G401.6 (cell line): ENCODE measurements around the gene CD37.
"Not testable (repeated sequence)": the region's sequence is repeated elsewhere in the genome, so short reads cannot be mapped to it uniquely, and the experiment has no call there.

Experiments used
- FAIRE-seq: peaks from 2 replicates; lab custom pipeline; 2012; peaks lifted over from hg19 to GRCh38; lab: Jason Lieb, UNC

The CD37 gene

DNA sequence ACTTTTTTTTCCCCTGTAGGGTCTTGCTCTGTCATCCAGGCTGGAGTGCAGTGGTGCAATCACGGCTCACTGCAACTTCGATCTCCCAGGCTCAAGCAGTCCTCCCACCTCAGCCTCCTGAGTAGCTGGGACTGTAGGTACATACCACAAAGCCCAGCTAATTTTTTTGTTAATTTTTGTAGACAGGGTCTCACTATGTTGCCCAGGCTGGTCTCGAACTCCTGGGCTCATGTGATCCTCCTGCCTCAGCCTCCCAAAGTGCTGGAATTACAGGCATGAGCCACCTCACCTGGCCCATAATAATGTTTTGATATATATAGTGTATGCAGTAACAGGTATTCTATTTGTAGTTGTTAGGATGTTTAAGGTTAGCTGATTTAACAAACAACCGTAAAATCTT lies 4.0 kb upstream of the CD37 start:
- not testable (repeated sequence) for FAIRE-seq

DNA sequence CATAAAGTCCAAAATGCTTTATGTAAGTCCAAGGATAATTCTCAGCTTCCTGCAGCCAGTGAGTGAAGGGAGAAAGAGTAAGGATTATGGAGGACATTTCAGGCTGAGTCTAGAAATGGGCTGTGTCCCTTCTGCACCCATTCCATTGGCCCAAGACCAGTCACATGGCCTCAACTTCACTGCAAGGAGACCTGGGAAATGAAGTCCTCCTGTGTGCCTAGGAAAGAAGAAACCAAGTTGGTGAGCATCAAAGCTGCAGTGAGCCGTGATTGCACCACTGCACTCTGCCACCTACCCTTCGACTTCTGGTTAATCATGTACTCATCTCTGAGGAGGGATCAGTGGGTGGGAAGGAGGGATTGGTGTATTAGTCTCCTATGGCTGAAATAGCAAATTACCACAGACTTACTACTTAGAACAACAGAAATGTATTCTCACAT lies 3.6 kb upstream of the CD37 start:
- peak; percentile 53 for FAIRE-seq

DNA sequence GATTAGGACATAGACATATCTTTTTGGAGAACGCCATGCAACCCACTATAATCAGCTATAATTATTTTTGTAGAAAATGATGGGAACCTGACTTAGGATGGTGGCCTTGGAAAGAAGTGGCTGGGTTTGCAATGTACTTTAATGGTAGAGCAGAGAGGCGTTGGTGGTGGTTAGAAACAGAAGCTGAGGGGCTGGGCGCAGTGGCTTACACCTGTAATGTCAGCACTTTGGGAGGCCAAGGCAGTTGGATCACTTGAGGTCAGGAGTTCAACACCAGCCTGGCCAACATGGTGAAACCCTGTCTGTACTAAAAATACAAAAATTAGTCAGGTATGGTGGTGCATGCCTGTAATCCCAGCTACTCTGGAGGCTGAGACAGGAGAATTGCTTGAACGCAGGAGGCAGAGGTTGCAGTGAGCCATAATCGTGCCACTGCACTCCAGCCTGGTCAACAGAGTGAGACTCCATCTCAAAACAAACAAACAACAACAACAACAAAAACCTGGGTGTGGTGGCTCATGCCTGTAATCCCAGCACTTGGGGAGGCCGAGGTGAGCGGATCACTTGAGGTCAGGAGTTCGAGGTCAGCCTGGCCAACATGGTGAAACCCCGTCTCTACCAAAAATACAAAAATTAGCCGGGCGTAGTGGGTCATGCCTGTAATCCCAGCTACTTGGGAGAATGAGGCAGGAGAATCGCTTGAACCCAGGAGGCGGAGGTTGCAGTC lies 2.4 kb upstream of the CD37 start:
- not testable (repeated sequence) for FAIRE-seq

DNA sequence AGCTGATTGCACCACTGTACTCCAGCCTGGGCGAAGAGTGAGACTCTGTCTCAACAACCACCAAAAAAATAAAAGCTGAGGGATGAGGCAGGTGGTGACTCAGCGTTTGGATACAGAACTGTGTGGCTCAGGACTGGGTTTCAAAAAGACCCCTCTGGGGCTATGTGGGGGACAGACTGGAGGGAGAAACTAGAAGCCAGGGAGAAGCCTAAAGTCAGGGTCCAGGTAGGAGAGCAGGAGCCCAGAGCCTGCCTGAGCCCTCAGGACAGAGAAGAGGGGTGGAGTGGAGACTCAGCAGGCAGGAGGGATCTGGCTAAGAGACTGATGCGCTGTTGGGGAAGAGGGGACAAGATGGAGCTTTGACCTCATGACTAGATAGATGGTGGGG lies 1.8 kb upstream of the CD37 start:
- FAIRE-seq, result no peak

DNA sequence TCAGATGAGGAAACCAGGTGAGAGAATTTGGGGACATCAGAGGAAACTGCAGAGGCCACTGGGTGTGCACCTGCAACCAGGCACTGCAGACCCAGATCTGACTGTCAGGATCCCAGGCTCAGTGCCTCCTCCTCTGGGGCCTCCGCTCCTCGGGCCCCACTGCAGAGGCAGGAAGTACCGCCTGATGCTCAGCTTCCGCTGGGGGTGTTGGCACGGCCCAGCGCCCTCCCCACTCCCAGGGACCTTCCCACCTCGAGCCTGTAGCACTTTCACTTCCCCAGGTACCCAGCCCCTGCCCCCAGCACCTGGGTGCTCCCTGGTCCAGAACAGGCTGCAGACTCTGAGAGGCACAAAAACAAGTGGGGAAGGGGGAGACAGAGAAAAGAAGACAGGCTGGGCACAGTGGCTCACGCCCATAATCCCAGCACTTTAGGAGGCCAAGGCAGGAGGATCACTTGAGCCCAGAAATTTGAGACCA lies 1.4 kb upstream of the CD37 start:
- no peak for FAIRE-seq

DNA sequence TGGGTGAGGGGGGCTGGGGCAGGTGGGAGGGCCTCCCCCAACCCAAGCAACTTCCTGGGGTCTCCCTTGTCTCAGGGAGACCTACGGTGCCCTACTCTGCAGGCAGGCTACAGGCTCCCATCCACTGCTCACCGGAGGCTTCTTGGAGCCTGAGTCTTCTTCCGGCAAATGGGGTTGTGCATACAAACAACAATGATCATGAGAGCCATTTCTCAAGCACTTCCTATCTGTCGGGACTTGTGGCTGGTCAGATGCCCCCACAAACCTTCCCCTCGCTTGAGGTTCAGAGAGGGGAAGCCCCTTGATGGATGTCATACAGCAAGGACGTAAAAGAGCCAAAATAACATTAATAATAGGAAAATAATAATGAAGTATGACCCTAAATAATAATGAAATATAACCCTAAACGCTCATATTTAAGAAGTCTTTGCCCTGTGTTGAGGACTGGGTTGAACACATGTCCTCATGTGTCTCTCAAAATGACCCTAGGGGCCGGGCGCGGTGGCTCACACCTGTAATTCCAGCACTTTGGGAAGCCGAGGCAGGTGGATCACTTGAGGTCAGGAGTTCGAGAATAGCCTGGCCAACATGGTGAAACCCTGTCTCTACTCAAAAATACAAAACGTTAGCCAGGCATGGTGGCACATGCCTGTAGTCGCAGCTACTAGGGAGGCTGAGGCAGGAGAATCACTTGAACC lies 727 bp downstream of the CD37 start:
- no peak for FAIRE-seq

DNA sequence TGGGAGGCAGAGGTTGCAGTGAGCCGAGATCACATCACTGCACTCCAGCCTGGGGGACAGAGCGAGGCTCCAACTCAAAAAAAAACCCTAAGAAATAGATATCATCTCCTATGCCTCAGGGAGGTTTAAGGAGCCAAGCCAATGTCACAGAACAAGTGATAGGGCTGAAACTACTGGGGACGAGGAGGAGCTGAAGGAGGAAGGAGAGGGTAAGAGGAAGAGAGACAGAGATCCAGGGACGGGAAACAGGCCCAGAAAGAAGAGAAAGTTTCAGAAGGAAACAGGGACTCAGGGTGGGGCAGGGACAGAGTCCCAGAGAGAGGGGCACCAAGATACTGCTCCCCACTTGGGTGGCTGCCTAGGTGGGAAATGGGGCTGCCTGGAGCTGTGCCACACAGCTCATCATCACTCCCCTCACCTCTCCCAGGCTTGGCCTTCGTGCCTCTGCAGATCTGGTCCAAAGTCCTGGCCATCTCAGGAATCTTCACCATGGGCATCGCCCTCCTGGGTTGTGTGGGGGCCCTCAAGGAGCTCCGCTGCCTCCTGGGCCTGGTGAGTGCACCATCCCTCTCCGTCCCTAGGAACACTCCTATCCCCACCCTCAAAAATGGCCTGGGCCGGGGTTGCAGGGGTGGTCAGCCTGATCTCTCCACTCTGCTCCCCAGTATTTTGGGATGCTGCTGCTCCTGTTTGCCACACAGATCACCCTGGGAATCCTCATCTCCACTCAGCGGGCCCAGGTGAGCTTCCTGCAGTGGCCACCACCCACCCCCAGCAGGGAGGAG lies 1.5 kb downstream of the CD37 start:
- FAIRE-seq, result no peak

DNA sequence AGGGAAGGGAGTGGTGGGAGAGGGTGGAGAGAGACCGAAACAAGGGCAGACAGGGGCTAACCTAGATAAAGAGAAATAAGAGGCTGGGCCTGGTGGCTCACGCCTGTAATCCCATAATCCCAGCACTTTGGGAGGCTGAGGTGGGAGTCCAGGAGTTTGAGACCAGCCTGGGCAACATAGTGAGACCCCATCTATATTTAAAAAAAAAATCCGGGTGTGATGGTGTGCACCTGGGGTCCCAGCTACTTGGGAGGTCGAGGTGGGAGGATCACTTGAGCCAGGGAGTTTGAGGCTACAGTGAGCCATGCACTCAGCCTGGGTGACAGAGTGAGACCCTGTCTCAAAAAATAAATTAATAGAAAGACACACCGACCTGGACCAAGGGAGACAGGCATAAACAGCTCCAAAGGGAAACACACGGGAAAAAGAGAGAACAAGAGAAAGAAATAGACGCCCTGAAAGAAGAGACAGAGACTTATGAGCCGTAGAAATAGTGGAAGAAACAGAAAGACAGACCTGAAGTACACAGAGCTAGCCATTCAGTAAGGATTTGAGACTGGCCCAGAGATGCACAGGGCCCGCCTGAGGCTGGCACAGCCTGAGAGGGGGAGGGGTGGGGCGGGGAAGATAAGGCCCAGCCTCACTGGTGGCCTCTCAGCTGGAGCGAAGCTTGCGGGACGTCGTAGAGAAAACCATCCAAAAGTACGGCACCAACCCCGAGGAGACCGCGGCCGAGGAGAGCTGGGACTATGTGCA lies 2.2 kb downstream of the CD37 start:
- no peak for FAIRE-seq

DNA sequence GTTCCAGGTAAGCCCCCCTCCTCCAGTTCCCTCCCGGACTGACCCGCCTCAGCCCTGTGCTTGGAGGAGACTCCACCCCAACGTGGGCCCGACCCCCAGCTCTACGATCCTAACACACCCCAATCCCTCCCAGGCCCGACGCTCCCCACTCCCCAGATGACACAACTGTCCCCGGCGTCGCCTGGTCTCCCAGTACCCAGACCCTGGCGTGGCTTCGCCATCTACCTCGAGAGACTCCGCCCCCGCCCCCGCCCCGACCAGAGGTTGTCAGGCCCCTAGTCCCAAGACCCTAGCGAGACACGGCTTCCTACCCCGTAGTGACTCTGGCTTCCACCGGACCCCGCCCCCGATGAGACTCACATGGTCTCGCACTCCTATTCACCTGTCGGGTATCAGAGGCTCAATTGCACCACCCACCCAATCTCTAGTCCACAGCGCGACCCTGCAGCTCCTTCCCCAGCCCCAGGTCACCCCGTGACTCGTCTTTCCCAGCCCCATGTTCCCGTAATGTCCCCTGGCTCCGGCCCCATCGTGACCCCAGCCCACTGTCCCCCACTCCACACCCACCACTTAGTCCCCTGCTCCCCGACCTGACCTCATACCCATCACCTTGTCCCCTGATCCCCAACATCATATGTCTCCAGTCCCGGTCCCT lies 2.9 kb downstream of the CD37 start:
- FAIRE-seq, result no peak

DNA sequence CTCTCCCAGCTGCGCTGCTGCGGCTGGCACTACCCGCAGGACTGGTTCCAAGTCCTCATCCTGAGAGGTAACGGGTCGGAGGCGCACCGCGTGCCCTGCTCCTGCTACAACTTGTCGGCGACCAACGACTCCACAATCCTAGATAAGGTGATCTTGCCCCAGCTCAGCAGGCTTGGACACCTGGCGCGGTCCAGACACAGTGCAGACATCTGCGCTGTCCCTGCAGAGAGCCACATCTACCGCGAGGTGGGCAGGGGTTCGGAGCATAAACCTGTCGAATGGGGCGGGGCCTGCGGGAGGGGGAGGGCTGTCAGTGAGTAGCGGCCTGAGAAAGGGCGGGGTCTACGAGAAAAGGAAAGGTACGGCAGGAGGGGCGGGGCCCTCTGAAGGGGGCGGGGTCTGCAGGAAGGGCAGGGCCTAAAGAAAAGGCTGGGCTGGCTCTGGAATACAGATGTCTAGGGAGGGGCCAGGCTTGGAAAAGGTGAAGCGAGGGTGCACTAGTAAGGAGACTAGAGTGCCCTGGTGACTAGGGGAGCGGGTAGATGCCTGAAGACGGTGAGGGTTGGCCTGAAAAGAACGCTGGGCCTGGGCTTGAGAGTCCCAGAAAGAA lies 3.6 kb downstream of the CD37 start:
- FAIRE-seq, result no peak

DNA sequence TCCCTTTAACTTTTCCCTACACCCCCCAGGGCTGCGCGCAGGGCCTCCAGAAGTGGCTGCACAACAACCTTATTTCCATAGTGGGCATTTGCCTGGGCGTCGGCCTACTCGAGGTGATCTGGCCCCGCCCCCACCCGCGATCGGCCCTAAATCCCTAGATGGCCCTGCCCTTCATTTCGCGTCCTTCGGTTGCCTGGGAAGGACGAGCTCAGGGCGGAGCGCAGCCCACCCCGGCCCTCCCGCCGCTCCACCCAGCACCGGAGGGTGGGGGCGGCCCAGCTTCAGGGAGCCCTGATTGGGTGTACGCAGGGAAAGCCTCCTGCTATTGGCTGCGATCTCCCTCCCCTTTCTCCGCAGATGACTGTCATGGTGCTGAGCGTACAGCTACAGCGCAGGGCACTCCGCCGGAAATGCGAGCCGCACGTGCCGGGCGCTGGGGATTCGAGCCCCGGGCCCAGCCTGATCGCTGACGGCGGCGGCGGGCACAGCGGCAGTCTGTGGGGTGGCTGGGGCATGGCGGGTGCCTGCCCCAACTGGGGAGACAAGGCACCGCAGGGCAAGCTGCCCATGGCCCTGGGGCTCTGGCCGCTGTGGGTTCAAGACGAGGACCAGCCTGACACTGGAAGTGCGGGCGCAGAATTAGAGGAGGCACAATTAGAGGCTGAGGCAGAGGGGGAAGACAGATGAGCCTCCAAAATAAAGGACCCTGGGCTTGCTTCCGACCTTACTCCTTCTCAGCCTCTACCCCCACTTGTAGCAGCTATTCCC lies 4.3 kb downstream of the CD37 start:
- no peak for FAIRE-seq

DNA sequence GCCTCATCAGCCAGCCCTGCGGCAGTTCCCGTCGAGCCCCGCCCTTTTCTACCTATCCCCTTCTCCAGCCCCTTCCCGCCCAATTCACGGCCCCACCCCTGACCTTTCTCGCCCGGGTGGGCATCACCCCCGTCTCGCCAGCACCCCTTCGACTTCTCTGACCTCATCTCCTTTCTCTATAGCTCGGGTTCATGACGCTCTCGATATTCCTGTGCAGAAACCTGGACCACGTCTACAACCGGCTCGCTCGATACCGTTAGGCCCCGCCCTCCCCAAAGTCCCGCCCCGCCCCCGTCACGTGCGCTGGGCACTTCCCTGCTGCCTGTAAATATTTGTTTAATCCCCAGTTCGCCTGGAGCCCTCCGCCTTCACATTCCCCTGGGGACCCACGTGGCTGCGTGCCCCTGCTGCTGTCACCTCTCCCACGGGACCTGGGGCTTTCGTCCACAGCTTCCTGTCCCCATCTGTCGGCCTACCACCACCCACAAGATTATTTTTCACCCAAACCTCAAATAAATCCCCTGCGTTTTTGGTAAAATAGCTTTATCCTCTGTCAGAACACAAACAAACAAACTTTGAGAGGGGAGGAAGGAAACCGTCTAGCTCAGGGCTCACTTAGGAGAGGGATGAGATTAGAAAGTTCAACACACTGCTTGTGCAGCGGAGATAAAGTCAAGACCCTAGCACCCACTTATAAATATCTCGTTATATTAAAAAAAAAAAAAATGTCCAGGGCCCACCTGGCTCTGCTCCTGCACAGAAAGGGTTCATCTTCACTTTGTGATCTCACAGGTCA lies 5.1 kb downstream of the CD37 start:
- no peak for FAIRE-seq

DNA sequence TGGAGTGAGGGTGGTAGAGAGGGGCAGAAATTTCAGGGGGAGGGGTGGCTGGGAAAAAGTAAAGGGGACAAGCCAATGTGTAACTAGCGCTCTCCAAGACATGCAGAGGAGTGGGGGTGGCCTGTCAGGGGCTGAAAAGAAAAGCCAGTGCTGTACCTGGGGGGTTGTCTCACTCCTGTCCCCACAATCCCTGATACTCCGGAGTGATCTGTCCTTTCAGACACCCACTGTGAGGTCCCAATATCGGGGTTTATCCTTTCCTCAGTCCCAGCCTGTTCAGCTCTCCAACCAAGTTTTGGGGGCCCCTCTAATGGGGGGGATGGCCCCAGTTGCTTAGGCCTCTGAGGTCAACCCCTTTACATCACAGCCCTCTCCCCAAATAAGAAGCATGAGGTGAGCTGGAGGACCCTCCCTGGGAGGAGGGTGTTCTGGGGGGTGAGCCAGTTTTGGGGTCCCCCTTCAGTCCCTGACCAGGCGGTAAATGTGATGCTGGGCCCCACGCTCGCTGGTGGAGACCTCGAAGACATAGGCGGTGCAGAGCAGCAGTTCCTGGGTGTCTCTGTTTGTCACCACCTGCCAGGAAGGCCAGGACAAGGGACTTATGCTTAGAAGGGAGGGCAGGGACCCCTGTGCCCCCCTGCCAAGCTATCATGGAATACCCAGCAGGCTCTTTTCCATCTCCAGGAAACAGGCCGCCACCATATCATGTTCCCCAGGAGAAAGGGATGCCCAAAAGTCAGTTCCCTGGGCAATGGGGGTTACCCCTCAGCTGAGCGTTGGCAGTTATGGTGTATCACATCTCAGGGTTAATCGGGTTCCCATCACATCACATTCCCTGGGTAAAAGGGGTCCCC lies 5.9 kb downstream of the CD37 start:
- no peak for FAIRE-seq

DNA sequence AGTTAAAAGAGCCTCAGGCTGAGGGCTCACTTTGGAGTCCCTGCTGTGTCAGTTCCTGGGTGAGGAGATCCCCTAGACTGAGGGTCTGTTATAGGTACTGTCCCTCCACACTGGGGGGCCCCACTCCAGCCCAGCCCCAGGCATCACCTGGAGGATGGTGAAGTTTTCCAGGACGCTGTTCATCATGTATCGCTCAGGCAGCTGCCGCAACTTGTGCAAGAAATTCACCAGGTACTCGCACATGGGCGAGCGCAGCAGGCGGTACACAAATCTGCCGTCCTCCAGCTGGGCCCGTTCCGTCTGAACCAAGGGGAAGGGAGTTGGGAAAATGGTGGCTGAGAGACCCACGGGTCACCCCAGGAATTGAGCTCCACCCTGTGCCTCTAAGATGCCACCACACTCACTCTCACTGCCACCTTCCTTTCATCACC lies 7.1 kb downstream of the CD37 start:
- FAIRE-seq, result no peak

DNA sequence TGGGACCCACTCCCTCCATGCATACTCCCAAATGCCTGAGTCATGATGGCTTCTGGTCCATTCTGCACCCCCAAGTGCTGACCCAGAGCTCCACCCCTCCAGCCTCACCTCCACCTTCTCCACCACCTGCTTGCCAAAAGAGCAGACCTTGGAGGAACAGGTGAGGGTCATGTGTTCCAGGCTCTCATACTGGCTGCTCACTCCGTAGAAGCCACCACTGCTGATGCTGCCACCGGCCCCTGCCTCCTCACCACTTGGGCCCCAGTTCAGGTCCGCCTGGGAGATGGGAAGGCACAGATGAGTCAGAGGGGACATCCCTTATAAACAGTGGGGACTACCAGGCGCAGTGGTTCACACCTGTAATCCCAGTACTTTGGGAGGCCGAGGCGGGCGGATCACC lies 7.9 kb downstream of the CD37 start:
- no peak for FAIRE-seq

DNA sequence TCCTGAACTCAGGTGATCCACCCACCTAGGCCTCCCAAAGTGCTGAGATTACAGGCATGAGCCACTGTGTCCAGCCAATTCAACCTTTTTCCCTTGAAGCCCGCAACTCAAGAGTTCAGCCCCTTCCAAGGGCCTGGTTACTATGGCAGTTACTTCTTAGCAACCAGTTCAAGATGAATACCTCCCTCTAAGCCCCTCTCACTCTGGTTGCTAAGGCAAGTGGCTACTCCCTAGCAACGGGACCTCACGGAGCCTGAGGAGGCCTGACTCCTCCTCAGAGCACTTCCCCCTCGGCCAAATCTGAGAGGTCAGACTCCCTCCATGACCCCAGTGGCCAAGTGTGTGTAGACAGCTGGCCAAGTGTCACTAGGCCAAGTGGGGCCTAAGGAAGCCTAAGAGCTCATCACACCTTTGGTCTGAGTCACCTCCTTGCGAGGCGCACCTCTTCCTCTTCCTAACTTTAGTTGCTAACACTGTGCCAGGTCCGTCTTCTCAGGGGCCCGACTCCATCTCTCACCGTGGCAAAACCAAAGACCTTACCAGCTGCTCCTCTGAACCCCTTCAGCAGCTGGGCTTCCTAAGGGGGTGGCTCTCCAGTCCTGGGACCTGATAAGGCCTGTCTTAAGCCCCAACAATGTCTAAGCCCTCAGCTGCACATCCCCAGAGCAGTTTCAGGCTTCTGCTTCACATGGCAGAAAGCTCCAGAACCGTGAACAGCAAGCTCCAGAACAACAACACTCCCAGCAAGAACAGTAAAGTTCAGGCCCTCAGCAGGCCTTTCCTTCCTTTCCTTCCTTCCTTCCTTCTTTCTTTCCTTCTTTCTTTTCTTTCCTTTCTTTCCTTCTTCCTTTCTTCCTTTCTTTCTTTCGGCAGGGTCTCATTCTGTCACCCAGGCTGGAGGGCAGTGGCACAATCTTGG lies 9.6 kb downstream of the CD37 start:
- FAIRE-seq, result no peak

DNA sequence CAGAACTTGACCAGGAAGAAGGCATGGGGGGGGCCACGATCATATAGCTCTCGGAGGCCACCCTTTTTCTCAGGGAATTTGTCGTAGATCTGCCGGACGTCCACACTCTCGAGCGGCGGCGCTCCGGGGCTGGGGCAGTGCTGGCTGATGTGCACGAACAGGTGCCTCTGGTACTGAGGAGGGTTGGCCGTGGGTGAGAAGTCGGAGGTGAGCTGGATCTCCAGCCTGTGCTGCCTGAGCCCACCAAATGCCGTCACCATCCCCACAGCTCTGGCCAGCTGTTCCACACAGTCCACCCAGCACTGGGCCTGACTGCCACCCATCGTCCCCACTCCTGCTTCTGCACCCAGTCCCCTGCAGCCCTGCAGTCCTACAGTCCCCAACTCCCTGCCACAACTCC lies 12.0 kb downstream of the CD37 start:
- FAIRE-seq, result no peak

DNA sequence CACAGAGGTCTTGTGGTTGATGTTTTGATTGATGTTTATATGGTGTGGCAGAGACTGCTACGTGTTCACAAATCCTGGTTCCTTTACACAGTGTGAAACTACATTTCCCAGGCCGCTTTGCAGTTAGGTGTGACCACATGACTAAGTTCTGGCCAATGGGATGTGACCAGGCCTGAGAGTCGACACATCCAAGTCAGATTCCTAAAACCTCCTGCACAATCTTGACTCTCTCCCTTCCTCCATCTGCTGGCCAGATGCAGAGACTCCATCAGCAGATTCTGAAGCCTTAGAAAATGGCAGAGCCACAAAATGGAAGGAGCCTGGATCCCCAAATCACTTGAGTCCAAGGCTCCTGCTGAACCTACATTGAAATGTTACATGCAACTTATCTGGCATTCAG lies 12.6 kb downstream of the CD37 start:
- FAIRE-seq, result peak; percentile 95
